Cardiac atrium fibroblast (primary cell): ENCODE results near the gene YBX2. TPM values are rescaled to one million over a fixed set of nuclear protein-coding genes. Genes with fewer than 3 reads are reported as not detected.

Experiments
- total RNA-seq: library from RNA; depleted of rRNA; stranded (reverse); fragments of >200 nt; gene quantifications from 2 replicates; pipeline ENCODE4 v1.2.3, GENCODE V29; 2015

The YBX2 gene
- total RNA-seq = not detected in 2 replicates

GRCh38 chr17:7294614-7295153 lies at the start of gene YBX2:
Gene YBX2, minus strand, starts transcription at chr17:7294639. Its CDS starts 139 bp downstream, at chr17:7294500.

GRCh38 chr17:7336240-7337175 lies 42.1 kb upstream of the YBX2 start, which contains the start of gene ACAP1:
Gene ACAP1, plus strand, starts transcription at chr17:7336529. Its CDS starts 206 bp downstream, at chr17:7336735.

GRCh38 chr17:7328840-7329373 lies 34.5 kb upstream of the YBX2 start, which contains the start of gene NEURL4:
Gene NEURL4, minus strand, starts transcription at chr17:7329335. Its CDS starts 23 bp downstream, at chr17:7329312.

DNA sequence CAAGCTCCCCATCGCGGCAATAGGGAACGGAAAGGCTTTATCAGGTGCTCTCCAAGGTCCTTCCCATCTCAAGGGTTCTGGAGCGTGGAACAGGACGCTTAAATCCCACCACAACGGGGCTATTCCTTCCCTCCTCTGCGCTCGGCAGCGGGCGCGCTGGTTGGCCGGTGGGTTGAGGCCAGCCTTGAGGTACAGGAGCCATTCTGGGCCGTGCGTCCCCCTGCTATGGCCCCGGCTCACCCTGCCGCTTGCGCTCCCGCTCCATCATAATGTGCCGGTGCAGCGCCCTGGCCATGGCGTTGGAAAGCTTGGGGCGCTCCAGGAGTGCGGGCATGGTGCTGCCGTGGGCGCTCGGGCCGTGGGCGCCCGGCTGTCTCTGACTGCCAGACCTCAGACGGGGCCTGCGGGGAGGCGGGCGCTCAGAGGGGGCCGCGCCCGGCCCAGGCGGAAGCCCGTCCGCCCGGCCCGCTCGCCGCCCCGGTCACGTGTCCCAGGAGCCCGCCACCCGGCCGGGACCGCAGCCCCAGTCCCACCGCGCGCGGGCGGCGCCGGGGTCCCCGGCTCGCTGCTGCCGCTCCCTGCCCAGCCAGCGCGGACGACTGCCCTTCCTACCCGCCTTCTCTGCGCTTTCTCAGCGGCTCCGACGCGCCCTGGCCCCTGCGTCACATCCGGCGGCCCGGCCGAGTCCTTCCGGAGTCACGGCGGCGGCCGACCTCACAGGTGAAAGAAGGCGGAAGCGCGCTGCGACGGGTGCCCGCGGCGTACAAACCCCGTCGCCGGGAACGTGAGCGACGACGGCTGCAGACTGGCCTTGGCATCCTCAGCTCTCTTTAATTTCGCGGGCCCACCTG lies 20.5 kb upstream of the YBX2 start, which contains the start of gene GPS2:
Gene GPS2, minus strand, starts transcription at position 642 of the 851 bp plus-strand sequence. Its CDS starts 308 bp downstream, at position 334.

GRCh38 chr17:7306911-7307685 lies 12.7 kb upstream of the YBX2 start, which contains the start of gene EIF5A:
Gene EIF5A, plus strand, starts transcription at chr17:7307628. Its CDS starts 2,008 bp downstream, at chr17:7309636.

GRCh38 chr17:7281074-7281952 lies 13.1 kb downstream of the YBX2 start, which contains the start of gene SLC2A4:
Gene SLC2A4, plus strand, starts transcription at chr17:7281718. Its CDS starts 217 bp downstream, at chr17:7281935.

GRCh38 chr17:7262192-7262934 lies 32.1 kb downstream of the YBX2 start, which contains the start of gene CLDN7:
Gene CLDN7, minus strand, starts transcription at chr17:7262478. Its CDS starts 435 bp downstream, at chr17:7262043.

DNA sequence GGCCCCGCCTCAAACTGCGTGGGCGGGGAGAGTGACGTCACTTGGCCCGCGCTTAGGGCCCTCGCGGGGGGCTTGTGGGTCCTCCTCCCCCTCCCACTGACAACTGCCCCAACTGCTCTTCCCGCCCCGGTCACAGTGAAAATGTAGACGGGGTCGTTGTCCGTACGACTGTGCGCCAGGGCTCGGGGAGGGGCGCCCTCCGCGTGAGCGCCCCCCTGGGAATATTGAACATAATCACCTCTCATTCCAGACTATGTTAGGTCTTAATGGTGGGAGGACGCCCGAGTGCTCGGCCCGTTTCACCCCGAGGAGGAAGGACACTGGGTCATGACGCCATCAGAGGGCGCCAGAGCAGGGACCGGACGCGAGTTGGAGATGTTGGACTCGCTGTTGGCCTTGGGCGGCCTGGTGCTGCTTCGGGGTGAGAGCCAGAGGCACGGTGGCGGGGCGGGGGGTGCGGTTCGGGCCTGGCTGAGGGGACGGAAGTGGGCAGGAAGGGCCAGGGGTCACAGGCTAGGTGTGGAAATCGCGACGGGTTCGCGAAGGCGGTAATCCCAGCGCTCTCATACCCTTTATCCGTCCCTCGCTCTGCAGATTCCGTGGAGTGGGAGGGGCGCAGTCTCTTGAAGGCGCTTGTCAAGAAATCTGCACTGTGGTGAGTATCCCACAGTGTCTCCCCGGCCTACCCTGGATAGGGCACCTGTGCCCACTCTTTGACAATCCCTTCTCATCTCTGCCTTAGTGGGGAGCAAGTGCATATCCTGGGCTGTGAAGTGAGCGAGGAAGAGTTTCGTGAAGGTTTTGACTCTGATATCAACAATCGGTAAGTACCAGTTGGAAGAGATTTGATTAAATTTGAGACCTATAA lies 42.0 kb downstream of the YBX2 start, which contains the start of gene ELP5:
Gene ELP5, plus strand, starts transcription at position 40 of the 868 bp plus-strand sequence. Its CDS starts 336 bp downstream, at position 376.

GRCh38 chr17:7251661-7252175 lies 42.7 kb downstream of the YBX2 start, which contains the start of gene CTDNEP1:
Gene CTDNEP1, minus strand, starts transcription at chr17:7251734. Its CDS starts 438 bp downstream, at chr17:7251296.

DNA sequence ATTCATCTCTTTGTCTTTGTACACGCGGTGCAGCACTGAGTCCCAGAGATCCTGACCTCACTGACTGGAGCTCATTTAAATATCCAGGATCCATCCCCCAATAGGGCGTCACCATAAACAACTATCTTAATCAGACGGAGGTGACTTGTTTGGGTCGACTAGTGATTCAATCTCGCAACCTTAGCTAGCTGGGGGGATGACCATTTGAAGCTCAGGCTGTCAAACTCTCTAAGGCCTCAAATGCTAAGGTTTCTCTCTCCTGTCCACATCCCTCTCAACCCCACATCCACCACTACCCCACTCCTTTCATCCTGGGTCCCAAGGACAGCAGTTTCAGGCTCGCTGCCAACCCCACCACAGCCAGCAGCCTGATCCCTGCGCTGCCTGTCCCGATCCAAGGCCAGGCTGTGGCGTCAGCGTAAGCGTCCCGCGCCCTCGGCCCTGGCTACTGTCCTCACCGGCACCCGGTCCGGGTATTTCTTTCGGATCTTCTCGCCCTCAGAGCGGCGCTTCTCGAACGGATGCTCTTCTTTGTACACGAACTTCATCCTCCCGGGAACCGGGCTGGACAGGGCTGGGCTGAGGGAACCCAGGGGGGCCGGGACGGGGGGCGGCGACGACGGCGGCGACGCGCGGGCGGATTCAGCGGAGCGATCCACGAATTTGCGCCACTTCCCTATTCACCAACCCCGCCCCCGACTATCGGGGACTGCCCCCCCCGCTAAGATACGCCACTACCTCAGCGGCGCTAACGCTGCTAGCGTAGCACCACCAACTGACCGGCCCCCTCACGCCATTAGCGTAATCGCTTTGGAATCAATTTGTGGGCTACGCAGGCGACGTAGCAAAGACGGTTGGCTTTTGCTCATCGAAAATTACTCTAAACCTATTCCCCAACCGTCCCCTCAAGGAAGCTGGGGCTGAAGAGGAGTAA lies 52.4 kb downstream of the YBX2 start, which contains the start of gene GABARAP:
Gene GABARAP, minus strand, starts transcription at position 667 of the 934 bp plus-strand sequence. Its CDS starts 119 bp downstream, at position 548.

DNA sequence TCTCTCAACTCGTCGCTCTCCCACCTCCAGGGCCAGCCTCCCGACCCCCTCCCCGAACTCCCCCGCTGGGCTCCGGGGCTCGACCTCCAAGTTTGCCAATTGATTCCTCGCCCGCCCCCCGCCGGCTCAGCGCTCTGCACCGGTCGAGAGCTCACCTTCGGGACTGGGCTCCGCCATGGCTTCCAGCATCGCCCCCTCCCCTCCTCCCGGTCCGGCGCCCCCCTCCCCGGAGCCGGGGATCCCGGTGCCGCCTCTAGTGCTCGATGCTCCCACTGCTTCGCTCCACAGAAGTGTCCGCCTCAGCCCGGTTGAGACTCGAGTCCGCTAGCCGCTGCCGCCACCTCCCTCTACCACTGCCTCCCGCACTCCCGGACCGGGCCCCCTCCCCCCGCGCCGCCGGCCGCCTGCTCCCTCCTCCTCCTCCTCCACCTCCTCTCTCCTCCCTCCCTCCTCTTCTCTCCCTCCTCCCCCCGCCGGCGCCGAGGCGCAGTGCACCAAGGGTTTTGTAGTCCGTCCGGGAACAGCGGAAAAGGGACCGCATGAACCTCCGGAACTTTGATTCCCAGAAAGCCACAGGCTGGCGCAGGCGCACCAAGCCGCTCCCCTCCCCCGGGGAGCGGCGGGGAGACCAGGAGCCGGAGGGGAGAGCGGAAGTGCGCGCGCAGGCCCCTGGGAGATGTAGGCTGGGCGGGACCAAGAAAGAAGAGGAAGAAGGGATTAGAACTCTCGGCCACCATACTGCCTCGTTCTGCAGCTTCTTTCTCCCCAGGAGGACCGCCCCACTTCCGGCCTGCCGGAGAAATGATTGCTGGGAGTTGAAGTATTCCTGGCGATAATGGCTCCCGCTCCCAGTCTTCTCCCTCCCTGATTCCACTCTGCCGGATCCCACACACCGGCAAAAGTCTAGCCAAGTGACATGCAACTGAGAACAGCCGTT lies 55.1 kb downstream of the YBX2 start, which contains the start of gene PHF23:
Gene PHF23, minus strand, starts transcription at position 367 of the 937 bp plus-strand sequence. Its CDS starts 178 bp downstream, at position 189.

